HEK293 (cell line): Measurements from ENCODE around the gene CLNK.

Experiments
- SP2 ChIP-seq: fragments of 450-650 bp; formaldehyde crosslinking; IDR thresholded peaks from 2 replicates; pipeline ENCODE4 v1.5.1; 2016; ENCODE audit warnings: missing biosample characterization, missing genetic modification characterization
- TCF7L2 ChIP-seq: IDR thresholded peaks from 2 replicates; pipeline ENCODE4 v1.6.1; 2011; ENCODE audit warnings: low read depth, mild to moderate bottlenecking, inconsistent platforms, low read length, moderate library complexity, borderline replicate concordance
- ZNF140 ChIP-seq: fragments of 450-650 bp; formaldehyde crosslinking; IDR thresholded peaks from 2 replicates; pipeline ENCODE4 v1.5.1; 2016; ENCODE audit warnings: missing biosample characterization, missing genetic modification characterization
- ZNF610 ChIP-seq: fragments of 450-650 bp; formaldehyde crosslinking; IDR thresholded peaks from 2 replicates; pipeline ENCODE4 v1.5.1; 2016; ENCODE audit warnings: missing biosample characterization, missing genetic modification characterization, borderline replicate concordance
- ZNF768 ChIP-seq: fragments of 450-650 bp; formaldehyde crosslinking; IDR thresholded peaks from 2 replicates; pipeline ENCODE4 v1.5.1; 2018; ENCODE audit warnings: missing biosample characterization, mild to moderate bottlenecking, missing genetic modification characterization
- ZSCAN23 ChIP-seq: fragments of 450-650 bp; formaldehyde crosslinking; IDR thresholded peaks from 2 replicates; pipeline ENCODE4 v1.5.1; 2016; ENCODE audit warnings: missing biosample characterization, missing genetic modification characterization
- TF ChIP-seq, protein P1 (sequence below): fragments of 450-650 bp; formaldehyde crosslinking; IDR thresholded peaks from 2 replicates; pipeline ENCODE4 v1.5.1; 2016; ENCODE audit warnings: missing biosample characterization, missing genetic modification characterization
- TF ChIP-seq, protein P2 (sequence below): fragments of 450-650 bp; formaldehyde crosslinking; IDR thresholded peaks from 2 replicates; pipeline ENCODE4 v1.5.1; 2016; ENCODE audit warnings: missing biosample characterization, missing genetic modification characterization
- TF ChIP-seq, protein P3 (sequence below): fragments of 450-650 bp; formaldehyde crosslinking; IDR thresholded peaks from 2 replicates; pipeline ENCODE4 v1.5.1; 2016; ENCODE audit warnings: missing biosample characterization, missing genetic modification characterization
- TF ChIP-seq, protein P4 (sequence below): fragments of 450-650 bp; IDR thresholded peaks from 2 replicates; pipeline ENCODE4 v1.5.1; 2018; ENCODE audit warnings: missing biosample characterization, mild to moderate bottlenecking, missing genetic modification characterization
- TF ChIP-seq, protein P5 (sequence below): fragments of 450-650 bp; formaldehyde crosslinking; IDR thresholded peaks from 2 replicates; pipeline ENCODE4 v1.5.1; 2016; ENCODE audit warnings: missing biosample characterization, missing genetic modification characterization, low read depth

DNA sequence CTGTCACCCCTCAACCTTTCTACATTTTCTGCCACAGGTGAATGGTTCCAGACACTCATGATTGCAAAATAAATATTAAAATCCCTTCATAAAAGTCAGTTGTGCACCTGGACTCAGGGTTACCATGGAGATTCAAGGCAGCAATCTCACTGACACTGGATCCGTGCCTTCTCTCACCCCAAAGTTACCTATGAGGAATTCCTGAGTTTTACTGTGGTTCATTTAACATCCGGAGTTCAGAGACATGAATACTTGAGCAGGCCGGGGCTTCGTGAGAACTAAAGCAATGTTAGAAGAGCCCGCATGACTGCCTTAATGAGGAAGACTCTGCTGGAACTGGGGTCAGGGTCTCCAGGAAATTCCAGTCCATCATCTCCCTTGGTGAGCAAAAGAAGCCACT lies 12.5 kb upstream of the CLNK start:
- TF ChIP-seq, protein P1, sequence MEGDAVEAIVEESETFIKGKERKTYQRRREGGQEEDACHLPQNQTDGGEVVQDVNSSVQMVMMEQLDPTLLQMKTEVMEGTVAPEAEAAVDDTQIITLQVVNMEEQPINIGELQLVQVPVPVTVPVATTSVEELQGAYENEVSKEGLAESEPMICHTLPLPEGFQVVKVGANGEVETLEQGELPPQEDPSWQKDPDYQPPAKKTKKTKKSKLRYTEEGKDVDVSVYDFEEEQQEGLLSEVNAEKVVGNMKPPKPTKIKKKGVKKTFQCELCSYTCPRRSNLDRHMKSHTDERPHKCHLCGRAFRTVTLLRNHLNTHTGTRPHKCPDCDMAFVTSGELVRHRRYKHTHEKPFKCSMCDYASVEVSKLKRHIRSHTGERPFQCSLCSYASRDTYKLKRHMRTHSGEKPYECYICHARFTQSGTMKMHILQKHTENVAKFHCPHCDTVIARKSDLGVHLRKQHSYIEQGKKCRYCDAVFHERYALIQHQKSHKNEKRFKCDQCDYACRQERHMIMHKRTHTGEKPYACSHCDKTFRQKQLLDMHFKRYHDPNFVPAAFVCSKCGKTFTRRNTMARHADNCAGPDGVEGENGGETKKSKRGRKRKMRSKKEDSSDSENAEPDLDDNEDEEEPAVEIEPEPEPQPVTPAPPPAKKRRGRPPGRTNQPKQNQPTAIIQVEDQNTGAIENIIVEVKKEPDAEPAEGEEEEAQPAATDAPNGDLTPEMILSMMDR = no peak
- TF ChIP-seq, protein P2, sequence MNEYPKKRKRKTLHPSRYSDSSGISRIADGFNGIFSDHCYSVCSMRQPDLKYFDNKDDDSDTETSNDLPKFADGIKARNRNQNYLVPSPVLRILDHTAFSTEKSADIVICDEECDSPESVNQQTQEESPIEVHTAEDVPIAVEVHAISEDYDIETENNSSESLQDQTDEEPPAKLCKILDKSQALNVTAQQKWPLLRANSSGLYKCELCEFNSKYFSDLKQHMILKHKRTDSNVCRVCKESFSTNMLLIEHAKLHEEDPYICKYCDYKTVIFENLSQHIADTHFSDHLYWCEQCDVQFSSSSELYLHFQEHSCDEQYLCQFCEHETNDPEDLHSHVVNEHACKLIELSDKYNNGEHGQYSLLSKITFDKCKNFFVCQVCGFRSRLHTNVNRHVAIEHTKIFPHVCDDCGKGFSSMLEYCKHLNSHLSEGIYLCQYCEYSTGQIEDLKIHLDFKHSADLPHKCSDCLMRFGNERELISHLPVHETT (tag by site-specific recombination) = no peak
- TF ChIP-seq ZNF768 (tag by site-specific recombination) = no peak
- no peak for TF ChIP-seq ZNF610
- TF ChIP-seq, protein P3, sequence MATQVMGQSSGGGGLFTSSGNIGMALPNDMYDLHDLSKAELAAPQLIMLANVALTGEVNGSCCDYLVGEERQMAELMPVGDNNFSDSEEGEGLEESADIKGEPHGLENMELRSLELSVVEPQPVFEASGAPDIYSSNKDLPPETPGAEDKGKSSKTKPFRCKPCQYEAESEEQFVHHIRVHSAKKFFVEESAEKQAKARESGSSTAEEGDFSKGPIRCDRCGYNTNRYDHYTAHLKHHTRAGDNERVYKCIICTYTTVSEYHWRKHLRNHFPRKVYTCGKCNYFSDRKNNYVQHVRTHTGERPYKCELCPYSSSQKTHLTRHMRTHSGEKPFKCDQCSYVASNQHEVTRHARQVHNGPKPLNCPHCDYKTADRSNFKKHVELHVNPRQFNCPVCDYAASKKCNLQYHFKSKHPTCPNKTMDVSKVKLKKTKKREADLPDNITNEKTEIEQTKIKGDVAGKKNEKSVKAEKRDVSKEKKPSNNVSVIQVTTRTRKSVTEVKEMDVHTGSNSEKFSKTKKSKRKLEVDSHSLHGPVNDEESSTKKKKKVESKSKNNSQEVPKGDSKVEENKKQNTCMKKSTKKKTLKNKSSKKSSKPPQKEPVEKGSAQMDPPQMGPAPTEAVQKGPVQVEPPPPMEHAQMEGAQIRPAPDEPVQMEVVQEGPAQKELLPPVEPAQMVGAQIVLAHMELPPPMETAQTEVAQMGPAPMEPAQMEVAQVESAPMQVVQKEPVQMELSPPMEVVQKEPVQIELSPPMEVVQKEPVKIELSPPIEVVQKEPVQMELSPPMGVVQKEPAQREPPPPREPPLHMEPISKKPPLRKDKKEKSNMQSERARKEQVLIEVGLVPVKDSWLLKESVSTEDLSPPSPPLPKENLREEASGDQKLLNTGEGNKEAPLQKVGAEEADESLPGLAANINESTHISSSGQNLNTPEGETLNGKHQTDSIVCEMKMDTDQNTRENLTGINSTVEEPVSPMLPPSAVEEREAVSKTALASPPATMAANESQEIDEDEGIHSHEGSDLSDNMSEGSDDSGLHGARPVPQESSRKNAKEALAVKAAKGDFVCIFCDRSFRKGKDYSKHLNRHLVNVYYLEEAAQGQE (tag by site-specific recombination) = no peak
- TF ChIP-seq SP2 (tag by site-specific recombination) = no peak
- TF ChIP-seq, protein P4, sequence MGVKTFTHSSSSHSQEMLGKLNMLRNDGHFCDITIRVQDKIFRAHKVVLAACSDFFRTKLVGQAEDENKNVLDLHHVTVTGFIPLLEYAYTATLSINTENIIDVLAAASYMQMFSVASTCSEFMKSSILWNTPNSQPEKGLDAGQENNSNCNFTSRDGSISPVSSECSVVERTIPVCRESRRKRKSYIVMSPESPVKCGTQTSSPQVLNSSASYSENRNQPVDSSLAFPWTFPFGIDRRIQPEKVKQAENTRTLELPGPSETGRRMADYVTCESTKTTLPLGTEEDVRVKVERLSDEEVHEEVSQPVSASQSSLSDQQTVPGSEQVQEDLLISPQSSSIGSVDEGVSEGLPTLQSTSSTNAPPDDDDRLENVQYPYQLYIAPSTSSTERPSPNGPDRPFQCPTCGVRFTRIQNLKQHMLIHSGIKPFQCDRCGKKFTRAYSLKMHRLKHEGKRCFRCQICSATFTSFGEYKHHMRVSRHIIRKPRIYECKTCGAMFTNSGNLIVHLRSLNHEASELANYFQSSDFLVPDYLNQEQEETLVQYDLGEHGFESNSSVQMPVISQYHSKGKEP = no peak
- TF ChIP-seq, protein P5, sequence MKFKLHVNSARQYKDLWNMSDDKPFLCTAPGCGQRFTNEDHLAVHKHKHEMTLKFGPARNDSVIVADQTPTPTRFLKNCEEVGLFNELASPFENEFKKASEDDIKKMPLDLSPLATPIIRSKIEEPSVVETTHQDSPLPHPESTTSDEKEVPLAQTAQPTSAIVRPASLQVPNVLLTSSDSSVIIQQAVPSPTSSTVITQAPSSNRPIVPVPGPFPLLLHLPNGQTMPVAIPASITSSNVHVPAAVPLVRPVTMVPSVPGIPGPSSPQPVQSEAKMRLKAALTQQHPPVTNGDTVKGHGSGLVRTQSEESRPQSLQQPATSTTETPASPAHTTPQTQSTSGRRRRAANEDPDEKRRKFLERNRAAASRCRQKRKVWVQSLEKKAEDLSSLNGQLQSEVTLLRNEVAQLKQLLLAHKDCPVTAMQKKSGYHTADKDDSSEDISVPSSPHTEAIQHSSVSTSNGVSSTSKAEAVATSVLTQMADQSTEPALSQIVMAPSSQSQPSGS (tag by site-specific recombination) = no peak
- TF ChIP-seq ZSCAN23 (tag by site-specific recombination) = no peak
- TF ChIP-seq TCF7L2 = no peak
- TF ChIP-seq ZNF140 (tag by site-specific recombination) = no peak
